ENCODE data around the gene SLC41A1. TPM values are rescaled to one million over a fixed set of nuclear protein-coding genes. Genes with fewer than 3 reads are reported as not detected.

Gene SLC41A1
- polyA plus RNA-seq, 1 of the 3 experiments (the other 2 are of a cell fraction) = 18.3 TPM

DNA sequence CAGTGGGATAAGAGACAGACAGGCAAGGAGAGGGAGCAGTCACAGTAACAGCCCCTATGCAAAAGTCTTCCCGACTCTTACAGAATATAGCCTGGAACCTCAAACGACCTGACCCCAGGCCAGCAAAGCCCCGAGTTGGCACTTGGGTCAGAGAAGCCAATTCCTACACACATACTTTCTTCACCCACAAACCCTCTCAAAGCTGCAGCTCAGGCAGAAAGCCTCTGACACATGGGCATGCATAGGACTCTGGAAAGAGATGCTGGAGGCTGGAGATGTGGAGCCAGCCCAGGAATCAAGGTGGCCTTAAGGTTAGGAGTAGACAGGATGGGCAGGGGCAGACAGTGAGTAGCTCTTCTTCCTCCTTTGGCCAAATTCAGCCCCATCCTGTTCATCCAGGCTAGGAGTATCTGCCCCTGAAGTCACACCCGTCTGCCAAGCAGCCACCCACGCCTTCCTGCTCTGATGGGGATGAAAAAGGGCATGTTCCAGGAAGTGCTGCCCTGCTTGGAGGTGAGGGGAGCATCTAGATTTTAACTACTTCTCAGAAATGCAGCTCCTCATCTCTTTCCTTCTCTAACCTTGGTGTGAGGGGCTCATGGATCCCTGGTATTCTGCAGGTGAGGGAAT is 7.8 kb downstream of the SLC41A1 start:
- WGBS (ENCODE audit: low lambda C conversion rate) = 87% methylated on average over 5 of the region's 5 CpGs
- Histone ChIP-seq H3K9ac (no peak overlapping the region), H3K27ac (ENCODE audit: low read depth in 2 of 2, low read length in 1 of 2) (no peak overlapping the region), H3K9me2 (no peaks in the 10 kb centered on the region), H3K27me3 (ENCODE audit: insufficient read depth) (no peaks in the 10 kb centered on the region), H3K4me1 (ENCODE audit: control insufficient read depth in 1 of 2, insufficient read depth in 2 of 2, low read depth in 1 of 2, low read length in 1 of 2) (peaks cover 0 to 18% of the 10 kb centered on the region in 2 experiments; a peak in 1 of 4 replicates), H3K36me3 (replicated peaks in 1 of 2; ENCODE audit: control insufficient read depth in 1 of 2, insufficient read depth in 2 of 2, low read length in 1 of 2) (peaks cover 0 to 24% of the 10 kb centered on the region in 2 experiments), H3K4me3 (ENCODE audit: low read depth in 2 of 2, low read length in 1 of 2) (no peak overlapping the region), H3K4me2 (no peak overlapping the region), H3F3A (replicated peaks; ENCODE audit: insufficient read depth) (no peaks in the 10 kb centered on the region), H3K9me3 (no peaks in the 10 kb centered on the region), H4K20me1 (ENCODE audit: insufficient read depth) (no peaks in the 10 kb centered on the region), H3K79me2 (ENCODE audit: insufficient read depth) (no peaks in the 10 kb centered on the region), H2AFZ (ENCODE audit: low read depth) (no peak overlapping the region)
- no peak for TF ChIP-seq REST (IDR thresholded peaks at IDR 0.05; ENCODE audit: low read depth, low read length)
- TF ChIP-seq, protein P1, sequence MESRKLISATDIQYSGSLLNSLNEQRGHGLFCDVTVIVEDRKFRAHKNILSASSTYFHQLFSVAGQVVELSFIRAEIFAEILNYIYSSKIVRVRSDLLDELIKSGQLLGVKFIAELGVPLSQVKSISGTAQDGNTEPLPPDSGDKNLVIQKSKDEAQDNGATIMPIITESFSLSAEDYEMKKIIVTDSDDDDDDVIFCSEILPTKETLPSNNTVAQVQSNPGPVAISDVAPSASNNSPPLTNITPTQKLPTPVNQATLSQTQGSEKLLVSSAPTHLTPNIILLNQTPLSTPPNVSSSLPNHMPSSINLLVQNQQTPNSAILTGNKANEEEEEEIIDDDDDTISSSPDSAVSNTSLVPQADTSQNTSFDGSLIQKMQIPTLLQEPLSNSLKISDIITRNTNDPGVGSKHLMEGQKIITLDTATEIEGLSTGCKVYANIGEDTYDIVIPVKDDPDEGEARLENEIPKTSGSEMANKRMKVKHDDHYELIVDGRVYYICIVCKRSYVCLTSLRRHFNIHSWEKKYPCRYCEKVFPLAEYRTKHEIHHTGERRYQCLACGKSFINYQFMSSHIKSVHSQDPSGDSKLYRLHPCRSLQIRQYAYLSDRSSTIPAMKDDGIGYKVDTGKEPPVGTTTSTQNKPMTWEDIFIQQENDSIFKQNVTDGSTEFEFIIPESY (IDR thresholded peaks at IDR 0.05; ENCODE audit: borderline replicate concordance, low read depth) = no peak
- TF ChIP-seq PBX3 (IDR thresholded peaks at IDR 0.05) = no peak
- TF ChIP-seq, protein P2, sequence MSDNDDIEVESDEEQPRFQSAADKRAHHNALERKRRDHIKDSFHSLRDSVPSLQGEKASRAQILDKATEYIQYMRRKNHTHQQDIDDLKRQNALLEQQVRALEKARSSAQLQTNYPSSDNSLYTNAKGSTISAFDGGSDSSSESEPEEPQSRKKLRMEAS (IDR thresholded peaks at IDR 0.05; ENCODE audit: low read depth) = no peak
- no peak for TF ChIP-seq MEF2A (IDR thresholded peaks at IDR 0.05; ENCODE audit: borderline replicate concordance, low read depth)
- no peak for TF ChIP-seq RFX5 (IDR thresholded peaks at IDR 0.05; ENCODE audit: low read length)
- no peak for TF ChIP-seq RCOR1 (IDR thresholded peaks at IDR 0.05; ENCODE audit: low read length)
- no peak for TF ChIP-seq TAF1 (IDR thresholded peaks at IDR 0.05; ENCODE audit: borderline replicate concordance, low read depth, low read length)
- TF ChIP-seq GATA2 (CRISPR knock-in tag; IDR thresholded peaks at IDR 0.05) = no peak
- no peak for TF ChIP-seq NFIC (IDR thresholded peaks at IDR 0.05; ENCODE audit: borderline replicate concordance)
- no peak for TF ChIP-seq ELF1 (IDR thresholded peaks at IDR 0.05)
- no peak for TF ChIP-seq POLR2AphosphoS5 (IDR thresholded peaks at IDR 0.05; ENCODE audit: low read depth, low read length)
- DNase-seq = no peak
- POLR2A ChIA-PET = no interaction called here
- CTCF ChIA-PET = interaction anchor here (0.9 to 3.0 kb wide), 6 partner anchors 10 to 172 kb away, joined by 3 to 24 read pairs (median 6); no protein-coding TSS in a partner anchor

All from SK-N-SH (cell line).